ENCODE data around the gene MSI2.
A peak's percentile ranks its signal among the peaks of the same experiment; 100 is the strongest.

Gene MSI2

GRCh38 chr17:57644326-57644725, 388.0 kb downstream of the MSI2 start:
- DNase-seq (ENCODE audit: low spot score) = no peak

GRCh38 chr17:57645950-57646665, 389.8 kb downstream of the MSI2 start:
- DNase-seq (ENCODE audit: low spot score) = no peak

GRCh38 chr17:57648720-57649119, 392.4 kb downstream of the MSI2 start:
- no peak for DNase-seq (ENCODE audit: low spot score)

- no peak for DNase-seq (ENCODE audit: low spot score)
Measured at GRCh38 chr17:57649191-57649590, 392.9 kb downstream of the MSI2 start.

GRCh38 chr17:57649731-57650484, 393.6 kb downstream of the MSI2 start:
- peak; percentile 33 for DNase-seq (ENCODE audit: low spot score)

GRCh38 chr17:57650548-57650947, 394.2 kb downstream of the MSI2 start:
- DNase-seq (ENCODE audit: low spot score) = no peak

- no peak for DNase-seq (ENCODE audit: low spot score)
Measured at GRCh38 chr17:57651451-57651850, 395.1 kb downstream of the MSI2 start.

GRCh38 chr17:57651996-57652395, 395.7 kb downstream of the MSI2 start:
- DNase-seq (ENCODE audit: low spot score) = no peak

GRCh38 chr17:57652811-57653210, 396.5 kb downstream of the MSI2 start:
- DNase-seq (ENCODE audit: low spot score) = no peak

GRCh38 chr17:57653279-57653678, 397.0 kb downstream of the MSI2 start:
- no peak for DNase-seq (ENCODE audit: low spot score)

GRCh38 chr17:57654040-57654775, 397.9 kb downstream of the MSI2 start:
- DNase-seq (ENCODE audit: low spot score) = no peak

GRCh38 chr17:57655553-57655952, 399.2 kb downstream of the MSI2 start:
- DNase-seq (ENCODE audit: low spot score) = no peak

GRCh38 chr17:57657211-57657610, 400.9 kb downstream of the MSI2 start:
- DNase-seq (ENCODE audit: low spot score) = no peak

GRCh38 chr17:57662041-57662440, 405.7 kb downstream of the MSI2 start:
- no peak for DNase-seq (ENCODE audit: low spot score)

GRCh38 chr17:57662644-57663308, 406.5 kb downstream of the MSI2 start:
- DNase-seq (ENCODE audit: low spot score) = peak; percentile 99

- no peak for DNase-seq (ENCODE audit: low spot score)
Measured at GRCh38 chr17:57663326-57664070, 407.2 kb downstream of the MSI2 start.

GRCh38 chr17:57665128-57665527, 408.8 kb downstream of the MSI2 start:
- no peak for DNase-seq (ENCODE audit: low spot score)

- no peak for DNase-seq (ENCODE audit: low spot score)
Measured at GRCh38 chr17:57665696-57666095, 409.4 kb downstream of the MSI2 start.

- DNase-seq (ENCODE audit: low spot score) = no peak
Measured at GRCh38 chr17:57666201-57666870, 410.0 kb downstream of the MSI2 start.

- no peak for DNase-seq (ENCODE audit: low spot score)
Measured at GRCh38 chr17:57666946-57667345, 410.6 kb downstream of the MSI2 start.

GRCh38 chr17:57667461-57667923, 411.2 kb downstream of the MSI2 start:
- DNase-seq (ENCODE audit: low spot score) = no peak
